OCI-LY1 (cell line): ENCODE results near the gene NPIPB2.

Experiments used
- CTCF ChIP-seq: fragments of 200-600 bp; sonication (generic), shearing (Covaris generic); IDR thresholded peaks from 2 replicates; pipeline ENCODE4 v1.5.1; 2017; ENCODE audit warnings: mild to moderate bottlenecking, antibody characterized with exemption, low read length, moderate library complexity, mixed read lengths
- EZH2 ChIP-seq: fragments of 200-600 bp; sonication (generic), shearing (Covaris generic); IDR thresholded peaks from 2 replicates; pipeline ENCODE4 v1.8.0; 2017; ENCODE audit warnings: borderline replicate concordance, mixed run types, mild to moderate bottlenecking, antibody characterized with exemption, low read length, moderate library complexity, mixed read lengths

GRCh38 chr16:11880007-11880406, 61.8 kb downstream of the NPIPB2 start:
- TF ChIP-seq CTCF (no peak), EZH2 (no peak)
